Measurements from ENCODE around the gene TPX2. TPM values are rescaled to one million over a fixed set of nuclear protein-coding genes. Genes with fewer than 3 reads are reported as not detected.
"Not testable (repeated sequence)": the region's sequence is repeated elsewhere in the genome, so short reads cannot be mapped to it uniquely, and the experiment has no call there.

Gene TPX2
- polyA plus RNA-seq, 6 donors from 2014 or later = 0.08 to 0.44 (median 0.18) TPM; not detected in 1

DNA sequence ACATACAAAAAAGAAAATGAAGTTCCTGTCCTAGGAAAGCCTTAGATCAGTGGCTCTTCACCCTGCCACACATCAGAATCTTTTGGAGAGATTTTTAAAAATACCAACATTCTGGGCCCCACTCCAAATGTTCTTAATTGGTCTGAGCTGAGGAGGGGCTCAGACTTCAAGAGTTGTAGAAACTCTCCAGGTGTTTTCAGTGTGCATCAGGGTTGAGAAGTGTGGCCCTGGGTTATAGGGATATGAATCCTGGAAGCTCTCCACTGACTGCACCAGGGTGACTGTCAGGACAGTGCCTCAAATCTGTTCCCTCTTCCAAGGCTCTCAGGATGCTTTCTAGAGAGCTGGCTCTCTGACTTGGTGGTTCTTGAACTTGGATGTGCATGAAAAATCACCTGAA is 74.5 kb downstream of the TPX2 start:
- Mint-ChIP-seq H3K9me3 (no peaks in the 10 kb centered on the region), H3K27me3 (no peaks in the 10 kb centered on the region), H3K4me1 (peaks cover 0 to 2% (median 0%) of the 10 kb centered on the region in 3 donors), H3K36me3 (no peaks in the 10 kb centered on the region), H3K4me3 (no peak overlapping the region), H3K27ac (no peak overlapping the region)
- no peak for DNase-seq
- no peak for ATAC-seq (ENCODE audit: low read depth in 2 of 2)

DNA sequence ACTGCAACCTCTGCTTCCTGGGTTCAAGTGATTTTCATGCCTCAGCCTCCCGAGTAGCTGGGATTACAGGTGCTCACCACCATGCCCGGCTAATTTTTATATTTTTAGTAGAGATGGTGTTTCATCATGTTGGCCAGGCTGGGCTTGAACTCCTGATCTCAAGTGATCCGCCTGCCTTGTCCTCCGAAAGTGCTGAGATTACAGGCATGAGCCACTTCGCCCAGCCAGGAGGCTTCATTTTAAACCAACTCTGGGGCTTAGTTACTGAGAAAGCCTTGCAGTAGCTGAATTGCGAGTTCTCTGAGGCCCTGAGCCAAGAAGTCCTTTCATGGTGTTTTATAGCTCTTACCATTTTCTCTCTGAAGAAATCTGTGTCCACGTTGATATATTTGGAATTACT is 75.1 kb downstream of the TPX2 start:
- not testable (repeated sequence) for H3K27me3 Mint-ChIP-seq; H3K27ac Mint-ChIP-seq; H3K4me1 Mint-ChIP-seq; ATAC-seq (ENCODE audit: low read depth in 2 of 2); H3K9me3 Mint-ChIP-seq; DNase-seq; H3K4me3 Mint-ChIP-seq; H3K36me3 Mint-ChIP-seq

DNA sequence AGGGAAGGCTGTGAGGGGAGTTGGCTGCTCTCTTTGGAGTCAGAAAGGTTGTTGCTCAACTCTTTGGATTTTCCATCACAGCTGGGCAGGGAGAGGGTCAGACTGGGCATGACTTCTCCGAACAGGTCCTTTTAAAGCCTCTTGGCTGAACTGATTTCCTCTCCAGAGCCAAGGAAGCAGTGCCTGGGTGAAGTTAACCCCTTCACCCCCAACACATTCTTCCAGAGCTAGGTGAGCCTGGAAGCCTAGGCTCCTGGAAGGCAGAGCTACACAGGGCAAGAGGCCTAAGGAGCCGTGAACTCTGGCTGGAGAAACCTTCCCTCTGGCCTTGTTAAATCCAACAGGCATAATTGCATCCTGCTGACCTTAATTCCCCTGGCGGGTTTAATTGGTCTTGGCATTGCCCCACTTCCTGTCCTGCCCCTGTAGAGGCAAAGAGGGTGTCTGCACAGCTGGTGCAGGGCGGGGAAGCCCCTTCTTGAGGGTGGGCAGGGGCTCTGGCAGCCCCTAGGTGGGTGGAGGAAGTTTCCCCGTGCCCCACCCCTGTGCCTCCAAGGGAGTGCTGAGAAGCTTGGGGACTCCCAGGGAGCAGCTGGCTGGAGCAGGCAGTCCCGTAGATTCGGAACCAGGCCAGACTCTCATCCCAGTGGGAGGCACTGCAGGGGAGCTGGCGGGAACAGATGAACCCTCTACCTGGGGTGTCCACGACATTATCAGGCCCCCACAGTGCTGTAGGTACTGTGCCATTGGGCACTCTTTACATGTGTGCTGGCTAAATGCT is 76.5 kb downstream of the TPX2 start:
- ATAC-seq (ENCODE audit: low read depth in 2 of 2) (no peak), DNase-seq (no peak)
- peak overlapping the region in 1 of 6 donors; percentile 63 for H3K27ac Mint-ChIP-seq

DNA sequence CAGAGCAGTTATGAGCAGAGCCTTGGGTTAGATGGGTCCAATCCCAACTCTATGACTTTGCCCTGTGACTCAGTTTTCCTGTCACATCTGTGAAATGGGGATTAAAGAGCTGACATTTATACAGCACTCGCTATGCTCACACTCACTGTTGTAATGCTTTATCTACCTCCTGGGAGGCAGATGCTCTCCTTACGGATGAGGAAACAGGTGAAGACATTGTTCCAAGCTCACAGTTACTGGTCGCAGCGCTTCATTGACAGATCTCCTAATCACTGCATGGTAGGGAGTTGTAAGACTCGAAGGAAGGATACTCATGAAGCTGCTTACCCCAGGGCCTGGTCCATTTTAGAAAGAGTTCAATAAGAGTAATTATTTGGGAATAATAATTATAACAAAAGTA is 77.1 kb downstream of the TPX2 start:
- no peak for ATAC-seq (ENCODE audit: low read depth in 2 of 2)
- Mint-ChIP-seq H3K4me1 (no peaks in the 10 kb centered on the region), H3K9me3 (no peaks in the 10 kb centered on the region), H3K27ac (no peak overlapping the region), H3K36me3 (no peaks in the 10 kb centered on the region), H3K4me3 (no peak overlapping the region), H3K27me3 (peaks cover 0 to 2% (median 0%) of the 10 kb centered on the region in 3 donors)
- DNase-seq = no peak

More for the DNA sequence above, 76.5 kb downstream of the TPX2 start:
- Mint-ChIP-seq H3K4me1 (no peaks in the 10 kb centered on the region), H3K36me3 (no peaks in the 10 kb centered on the region), H3K27me3 (no peaks in the 10 kb centered on the region), H3K4me3 (no peak overlapping the region), H3K9me3 (no peaks in the 10 kb centered on the region)

GRCh38 chr20:31817461-31817860 is 78.4 kb downstream of the TPX2 start:
- no peaks in the 10 kb centered on the region for H3K36me3 Mint-ChIP-seq
- no peak overlapping the region for H3K27ac Mint-ChIP-seq
- DNase-seq = no peak
- H3K4me3 Mint-ChIP-seq = no peak overlapping the region
- no peak for ATAC-seq (ENCODE audit: low read depth in 2 of 2)
- peaks cover 0 to 11% (median 0%) of the 10 kb centered on the region in 3 donors for H3K27me3 Mint-ChIP-seq
- H3K4me1 Mint-ChIP-seq = peaks cover 0 to 4% (median 0%) of the 10 kb centered on the region in 3 donors
- H3K9me3 Mint-ChIP-seq = no peaks in the 10 kb centered on the region

- peaks cover 0 to 11% (median 0%) of the 10 kb centered on the region in 3 donors for H3K27me3 Mint-ChIP-seq
- H3K9me3 Mint-ChIP-seq = no peaks in the 10 kb centered on the region
- no peak overlapping the region for H3K4me3 Mint-ChIP-seq
- no peaks in the 10 kb centered on the region for H3K36me3 Mint-ChIP-seq
- no peak for DNase-seq
- H3K4me1 Mint-ChIP-seq = peaks cover 0 to 11% (median 4%) of the 10 kb centered on the region in 3 donors
- no peak overlapping the region for H3K27ac Mint-ChIP-seq
- ATAC-seq (ENCODE audit: low read depth in 2 of 2) = no peak
Observed at GRCh38 chr20:31818376-31818908, 79.4 kb downstream of the TPX2 start.

- H3K27me3 Mint-ChIP-seq = peaks cover 0 to 11% (median 0%) of the 10 kb centered on the region in 3 donors
Observed at GRCh38 chr20:31819083-31819784, 80.1 kb downstream of the TPX2 start, which contains the start of gene MYLK2. MYLK2 (plus strand) TSS chr20:31819356; CDS start chr20:31819581, 225 bp downstream.

GRCh38 chr20:31820228-31820627 is 81.1 kb downstream of the TPX2 start:
- Mint-ChIP-seq H3K36me3 (no peaks in the 10 kb centered on the region), H3K4me1 (peaks cover 0 to 11% (median 4%) of the 10 kb centered on the region in 3 donors), H3K27me3 (peaks cover 0 to 11% (median 0%) of the 10 kb centered on the region in 3 donors), H3K9me3 (no peaks in the 10 kb centered on the region), H3K27ac (no peak overlapping the region), H3K4me3 (no peak overlapping the region)
- DNase-seq = no peak
- ATAC-seq (ENCODE audit: low read depth in 2 of 2) = no peak

More at GRCh38 chr20:31819083-31819784, 80.1 kb downstream of the TPX2 start, which contains the start of gene MYLK2:
- no peak for DNase-seq
- no peaks in the 10 kb centered on the region for H3K9me3 Mint-ChIP-seq
- no peak for ATAC-seq (ENCODE audit: low read depth in 2 of 2)
- H3K36me3 Mint-ChIP-seq = no peaks in the 10 kb centered on the region
- no peak within 1 kb of the TSS for H3K27ac Mint-ChIP-seq
- H3K4me3 Mint-ChIP-seq = no peak within 1 kb of the TSS
- peaks cover 0 to 11% (median 4%) of the 10 kb centered on the region in 3 donors for H3K4me1 Mint-ChIP-seq

DNA sequence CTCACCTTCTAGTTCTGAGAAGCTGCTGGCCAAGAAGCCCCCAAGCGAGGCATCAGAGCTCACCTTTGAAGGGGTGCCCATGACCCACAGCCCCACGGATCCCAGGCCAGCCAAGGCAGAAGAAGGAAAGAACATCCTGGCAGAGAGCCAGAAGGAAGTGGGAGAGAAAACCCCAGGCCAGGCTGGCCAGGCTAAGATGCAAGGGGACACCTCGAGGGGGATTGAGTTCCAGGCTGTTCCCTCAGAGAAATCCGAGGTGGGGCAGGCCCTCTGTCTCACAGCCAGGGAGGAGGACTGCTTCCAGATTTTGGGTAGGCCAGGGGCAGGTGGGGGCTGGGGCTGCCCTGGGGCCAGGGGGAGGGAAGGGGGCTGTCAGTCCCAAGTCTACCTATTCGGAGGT is 82.3 kb downstream of the TPX2 start:
- no peaks in the 10 kb centered on the region for H3K36me3 Mint-ChIP-seq
- no peaks in the 10 kb centered on the region for H3K9me3 Mint-ChIP-seq
- H3K4me1 Mint-ChIP-seq = peaks cover 0 to 11% (median 4%) of the 10 kb centered on the region in 3 donors
- no peak overlapping the region for H3K4me3 Mint-ChIP-seq
- DNase-seq (no peak), ATAC-seq (ENCODE audit: low read depth in 2 of 2) (no peak)
- peak overlapping the region in 1 of 6 donors; percentile 20 for H3K27ac Mint-ChIP-seq
- peaks cover 0 to 11% (median 0%) of the 10 kb centered on the region in 3 donors for H3K27me3 Mint-ChIP-seq

- DNase-seq (peak; percentile 70), ATAC-seq (ENCODE audit: low read depth in 2 of 2) (peak; percentile 89 to 90)
- Mint-ChIP-seq H3K36me3 (no peaks in the 10 kb centered on the region), H3K4me3 (peak overlapping the region in 2 of 8 donors; percentile 22 to 64), H3K4me1 (peaks cover 0 to 11% (median 4%) of the 10 kb centered on the region in 3 donors), H3K27ac (peak overlapping the region in 1 of 6 donors; percentile 34), H3K9me3 (no peaks in the 10 kb centered on the region), H3K27me3 (peaks cover 0 to 11% (median 0%) of the 10 kb centered on the region in 3 donors)
Observed at GRCh38 chr20:31822421-31823330, 83.6 kb downstream of the TPX2 start.

- ATAC-seq (ENCODE audit: low read depth in 2 of 2) (no peak), DNase-seq (no peak)
- H3K4me1 Mint-ChIP-seq = peaks cover 0 to 11% (median 4%) of the 10 kb centered on the region in 3 donors
- no peaks in the 10 kb centered on the region for H3K36me3 Mint-ChIP-seq
- no peaks in the 10 kb centered on the region for H3K9me3 Mint-ChIP-seq
- peaks cover 0 to 11% (median 0%) of the 10 kb centered on the region in 3 donors for H3K27me3 Mint-ChIP-seq
- H3K4me3 Mint-ChIP-seq = no peak overlapping the region
- H3K27ac Mint-ChIP-seq = no peak overlapping the region
Observed at GRCh38 chr20:31823360-31824124, 84.5 kb downstream of the TPX2 start.

DNA sequence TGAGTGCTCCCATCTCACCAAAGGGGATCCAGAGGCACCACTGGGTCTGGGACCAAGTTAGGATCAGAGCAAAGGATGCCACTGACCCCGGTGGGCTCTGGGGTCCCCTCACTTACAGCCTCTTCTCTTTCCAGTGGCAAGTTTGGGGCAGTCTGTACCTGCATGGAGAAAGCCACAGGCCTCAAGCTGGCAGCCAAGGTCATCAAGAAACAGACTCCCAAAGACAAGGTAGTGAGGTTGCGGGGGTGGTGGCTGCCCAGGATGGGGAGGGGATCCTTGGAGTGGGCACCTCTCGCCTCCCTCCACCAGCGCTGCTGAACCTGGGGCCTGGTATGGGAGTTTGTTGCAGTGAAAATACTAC is 85.0 kb downstream of the TPX2 start:
- H3K9me3 Mint-ChIP-seq = no peaks in the 10 kb centered on the region
- H3K4me1 Mint-ChIP-seq = peaks cover 0 to 11% (median 4%) of the 10 kb centered on the region in 3 donors
- no peak for DNase-seq
- ATAC-seq (ENCODE audit: low read depth in 2 of 2) = no peak
- H3K4me3 Mint-ChIP-seq = no peak overlapping the region
- peaks cover 0 to 11% (median 0%) of the 10 kb centered on the region in 3 donors for H3K27me3 Mint-ChIP-seq
- no peaks in the 10 kb centered on the region for H3K36me3 Mint-ChIP-seq
- peak overlapping the region in 1 of 6 donors; percentile 20 for H3K27ac Mint-ChIP-seq
